IPS-18a (cell line): ENCODE results near the gene ATP10B.
"Not testable (repeated sequence)": the region's sequence is repeated elsewhere in the genome, so short reads cannot be mapped to it uniquely, and the experiment has no call there.

Experiments used
- H3K27ac ChIP-seq: one replicate; pipeline ENCODE4 v1.5.1; 2013; ENCODE audit warnings: low read length
- H3K27me3 ChIP-seq: one replicate; pipeline ENCODE4 v1.6.1; 2013; ENCODE audit warnings: mild to moderate bottlenecking, low read length; ENCODE audit not compliant: control insufficient read depth, insufficient read depth
- H3K36me3 ChIP-seq: one replicate; pipeline ENCODE4 v1.6.1; 2013; ENCODE audit warnings: low read depth, low read length; ENCODE audit not compliant: control insufficient read depth
- H3K4me1 ChIP-seq: one replicate; pipeline ENCODE4 v1.6.1; 2013; ENCODE audit warnings: low read depth, low read length; ENCODE audit not compliant: control insufficient read depth
- H3K4me3 ChIP-seq: one replicate; pipeline ENCODE4 v1.5.1; 2013; ENCODE audit warnings: low read length
- H3K9ac ChIP-seq: one replicate; pipeline ENCODE4 v1.6.1; 2013; ENCODE audit warnings: mild to moderate bottlenecking, low read length, moderate library complexity
- H3K9me3 ChIP-seq: one replicate; pipeline ENCODE4 v1.6.1; 2013; ENCODE audit warnings: low read depth, low read length; ENCODE audit not compliant: control insufficient read depth

Gene ATP10B

GRCh38 chr5:160812996-160813395 is 39.0 kb downstream of the ATP10B start:
- not testable (repeated sequence) for H3K9me3 ChIP-seq, H3K27ac ChIP-seq, H3K4me1 ChIP-seq, H3K9ac ChIP-seq, H3K4me3 ChIP-seq, H3K27me3 ChIP-seq, H3K36me3 ChIP-seq

GRCh38 chr5:160805376-160805775 is 46.6 kb downstream of the ATP10B start:
- no peaks in the 10 kb centered on the region for H3K9me3 ChIP-seq
- H3K9ac ChIP-seq, result no peak overlapping the region
- H3K27ac ChIP-seq, result no peak overlapping the region
- no peaks in the 10 kb centered on the region for H3K27me3 ChIP-seq
- no peaks in the 10 kb centered on the region for H3K36me3 ChIP-seq
- H3K4me3 ChIP-seq, result no peak overlapping the region
- no peaks in the 10 kb centered on the region for H3K4me1 ChIP-seq

DNA sequence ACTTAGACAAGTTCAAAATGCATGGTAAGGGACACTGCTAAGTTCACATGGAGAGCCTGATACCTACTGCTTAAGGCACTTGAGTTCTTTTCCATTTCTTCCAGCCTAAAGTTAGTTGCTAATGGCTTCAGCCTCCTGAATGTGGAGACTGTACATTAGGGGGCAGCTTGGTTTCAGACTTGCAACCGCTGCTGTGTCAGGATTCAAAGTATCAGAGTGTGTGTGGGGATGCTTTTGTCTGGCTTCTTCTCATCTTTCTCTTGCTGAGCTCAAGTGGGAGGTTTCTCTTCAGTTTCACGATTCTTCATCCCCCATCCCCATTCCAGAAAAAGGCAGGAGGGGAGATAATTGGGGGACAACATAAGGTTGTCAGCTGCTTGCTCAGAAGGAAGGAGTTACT is 49.4 kb downstream of the ATP10B start:
- Histone ChIP-seq H3K36me3 (no peaks in the 10 kb centered on the region), H3K4me3 (no peak overlapping the region)

GRCh38 chr5:160800375-160801275 is 51.4 kb downstream of the ATP10B start:
- Histone ChIP-seq H3K4me3 (no peak overlapping the region), H3K27me3 (no peaks in the 10 kb centered on the region), H3K36me3 (no peaks in the 10 kb centered on the region), H3K9me3 (no peaks in the 10 kb centered on the region), H3K4me1 (no peaks in the 10 kb centered on the region), H3K9ac (no peak overlapping the region), H3K27ac (no peak overlapping the region)

More for the DNA sequence above, 49.4 kb downstream of the ATP10B start:
- H3K9me3 ChIP-seq, result no peaks in the 10 kb centered on the region
- no peak overlapping the region for H3K27ac ChIP-seq
- no peak overlapping the region for H3K9ac ChIP-seq
- H3K4me1 ChIP-seq, result no peaks in the 10 kb centered on the region
- H3K27me3 ChIP-seq, result no peaks in the 10 kb centered on the region

DNA sequence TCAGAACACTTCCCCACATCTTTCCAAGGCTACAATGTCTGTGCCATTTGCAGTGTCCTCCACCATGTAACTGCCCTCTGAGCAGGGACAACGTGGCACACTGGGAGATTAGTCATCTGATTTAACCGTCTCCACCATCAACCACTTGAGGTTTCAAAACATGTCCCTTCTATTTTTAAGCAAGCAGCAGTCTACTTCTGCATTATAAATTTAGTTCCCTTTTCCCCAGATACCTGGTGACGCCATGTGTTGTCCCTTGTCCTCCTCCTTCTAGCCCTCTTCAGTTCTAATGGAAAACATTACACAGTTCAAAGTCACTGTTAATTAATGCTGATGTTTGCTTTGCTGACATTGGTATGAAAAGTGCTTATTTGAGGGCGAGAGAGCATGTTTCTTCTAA is 52.8 kb downstream of the ATP10B start:
- Histone ChIP-seq H3K27me3 (no peaks in the 10 kb centered on the region), H3K9ac (no peak overlapping the region), H3K36me3 (no peaks in the 10 kb centered on the region), H3K4me3 (no peak overlapping the region), H3K4me1 (no peaks in the 10 kb centered on the region), H3K27ac (no peak overlapping the region), H3K9me3 (no peaks in the 10 kb centered on the region)

- Histone ChIP-seq H3K4me1 (no peaks in the 10 kb centered on the region), H3K27ac (no peak overlapping the region), H3K36me3 (no peaks in the 10 kb centered on the region), H3K4me3 (no peak overlapping the region), H3K27me3 (no peaks in the 10 kb centered on the region), H3K9me3 (no peaks in the 10 kb centered on the region), H3K9ac (no peak overlapping the region)
Observed at GRCh38 chr5:160797020-160797419, 55.0 kb downstream of the ATP10B start.

DNA sequence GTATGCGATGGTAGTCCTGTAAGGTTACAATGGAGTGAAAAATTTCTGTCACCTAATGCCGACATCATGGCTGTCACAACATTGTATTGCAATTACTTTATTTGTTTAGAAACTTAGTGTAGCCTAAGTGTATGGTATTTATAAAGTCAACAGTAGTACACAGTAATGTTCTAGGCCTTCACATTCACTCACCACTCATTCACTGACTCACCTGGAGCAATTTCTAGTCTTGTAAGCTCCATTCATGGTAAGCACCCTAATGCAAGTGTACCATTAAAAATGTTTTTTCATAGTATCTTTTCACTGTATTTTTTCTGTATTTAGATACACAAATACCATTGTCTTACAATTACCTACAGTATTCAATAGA is 58.5 kb downstream of the ATP10B start:
- Histone ChIP-seq H3K4me3 (no peak overlapping the region), H3K27ac (no peak overlapping the region), H3K27me3 (no peaks in the 10 kb centered on the region), H3K9me3 (no peaks in the 10 kb centered on the region), H3K9ac (no peak overlapping the region), H3K4me1 (no peaks in the 10 kb centered on the region), H3K36me3 (no peaks in the 10 kb centered on the region)

DNA sequence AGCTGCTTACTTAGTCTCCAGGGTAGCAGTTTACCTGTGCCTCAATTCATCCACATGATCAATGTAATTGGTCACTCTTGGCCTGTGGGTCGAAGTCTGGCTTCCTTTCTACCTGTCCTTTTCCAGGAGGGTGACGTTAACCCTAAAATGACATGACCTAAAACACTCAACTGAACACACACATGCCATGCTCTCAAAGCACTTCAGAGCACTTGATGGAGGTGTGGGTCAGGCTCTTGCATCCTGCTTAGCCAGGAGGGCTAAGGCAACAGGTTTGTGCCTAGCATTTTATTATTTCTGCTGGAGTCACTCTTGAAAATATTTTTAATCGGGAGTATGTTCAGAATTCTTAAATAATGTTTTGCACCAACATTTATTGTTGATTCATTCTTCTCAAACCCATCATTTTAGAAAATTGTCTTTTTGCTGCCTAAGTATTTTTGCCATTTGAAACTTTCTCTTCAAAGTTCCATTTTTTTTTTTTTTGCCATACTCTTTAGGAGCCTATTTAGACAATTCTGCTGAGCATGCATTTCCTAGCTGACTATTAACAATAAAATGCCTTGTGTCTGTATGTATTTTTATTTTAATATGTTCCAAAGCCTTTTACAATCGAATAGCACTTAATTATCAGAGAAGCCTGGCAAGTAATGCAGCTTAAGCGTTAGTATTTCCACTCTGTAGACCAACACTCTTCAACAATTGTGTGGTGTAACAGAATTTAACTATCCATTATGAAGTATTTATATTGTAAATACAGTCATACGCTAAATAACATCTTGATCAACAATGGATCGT is 59.1 kb downstream of the ATP10B start:
- Histone ChIP-seq H3K9me3 (no peaks in the 10 kb centered on the region), H3K4me1 (no peaks in the 10 kb centered on the region), H3K27me3 (no peaks in the 10 kb centered on the region), H3K36me3 (no peaks in the 10 kb centered on the region), H3K4me3 (no peak overlapping the region), H3K9ac (no peak overlapping the region), H3K27ac (no peak overlapping the region)

GRCh38 chr5:160792281-160792680 is 59.7 kb downstream of the ATP10B start:
- H3K9ac ChIP-seq, result no peak overlapping the region
- no peak overlapping the region for H3K4me3 ChIP-seq
- no peaks in the 10 kb centered on the region for H3K27me3 ChIP-seq
- no peak overlapping the region for H3K27ac ChIP-seq
- no peaks in the 10 kb centered on the region for H3K4me1 ChIP-seq
- no peaks in the 10 kb centered on the region for H3K9me3 ChIP-seq
- H3K36me3 ChIP-seq, result no peaks in the 10 kb centered on the region

- Histone ChIP-seq H3K9ac (no peak overlapping the region), H3K9me3 (no peaks in the 10 kb centered on the region), H3K4me1 (no peaks in the 10 kb centered on the region), H3K36me3 (no peaks in the 10 kb centered on the region), H3K27ac (no peak overlapping the region), H3K27me3 (no peaks in the 10 kb centered on the region), H3K4me3 (no peak overlapping the region)
Observed at GRCh38 chr5:160789219-160789859, 62.7 kb downstream of the ATP10B start.

DNA sequence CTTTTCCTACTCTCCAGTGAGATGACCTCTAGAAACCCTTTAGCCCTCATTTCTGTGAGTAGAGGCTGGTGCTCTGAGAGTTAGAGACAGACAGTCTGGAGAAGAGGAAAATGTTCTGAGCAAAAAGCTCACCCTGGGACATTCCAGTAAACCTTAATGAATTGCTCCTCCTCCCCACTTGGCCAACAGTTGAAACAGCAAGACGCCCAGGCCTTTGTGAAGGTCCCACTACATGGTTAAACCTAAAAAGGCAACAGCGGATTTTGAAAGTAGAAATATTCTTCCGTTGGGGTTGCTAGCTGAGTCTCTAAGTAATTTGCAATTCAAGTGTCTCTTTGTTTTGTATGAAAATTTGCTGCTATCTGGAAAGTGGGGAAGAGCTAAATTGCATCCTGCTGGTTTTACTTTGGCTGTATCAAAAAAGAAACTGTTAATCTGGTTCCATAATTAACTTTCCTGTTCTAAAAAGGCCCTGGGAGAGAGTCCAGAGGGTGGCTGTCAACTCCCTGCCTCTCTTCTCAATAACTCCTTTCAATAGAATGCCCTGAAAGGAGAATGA is 63.8 kb downstream of the ATP10B start:
- no peaks in the 10 kb centered on the region for H3K4me1 ChIP-seq
- no peaks in the 10 kb centered on the region for H3K36me3 ChIP-seq
- H3K27ac ChIP-seq, result no peak overlapping the region
- no peaks in the 10 kb centered on the region for H3K9me3 ChIP-seq
- H3K9ac ChIP-seq, result no peak overlapping the region
- H3K4me3 ChIP-seq, result no peak overlapping the region
- no peaks in the 10 kb centered on the region for H3K27me3 ChIP-seq
